Hematopoietic multipotent progenitor cell treated with erythropoietin and hydrocortisone succinate and interleukin-3 and kit ligand, for 17 days (in vitro differentiated cells): ENCODE data around the gene SIX6.
"Not testable (repeated sequence)": the region's sequence is repeated elsewhere in the genome, so short reads cannot be mapped to it uniquely, and the experiment has no call there.

Experiments used
- DNase-seq: peaks from one replicate; pipeline ENCODE4 v3.0.0-alpha.2; 2015; ENCODE audit warnings: low spot score

The SIX6 gene

GRCh38 chr14:60508707-60509437, at the start of gene SIX6:
TSS of gene SIX6 (plus strand) at chr14:60509146. CDS start at chr14:60509399, 253 bp downstream.
- no peak for DNase-seq

- not testable (repeated sequence) for DNase-seq
These were observed 28.7 kb upstream of the SIX6 start for GRCh38 chr14:60480248-60480647.

- no peak for DNase-seq
These were observed 26.2 kb upstream of the SIX6 start for GRCh38 chr14:60482743-60483142.

- DNase-seq: no peak
These were observed 23.8 kb upstream of the SIX6 start for GRCh38 chr14:60485057-60485597.

GRCh38 chr14:60485598-60486251, 23.2 kb upstream of the SIX6 start, which contains the start of gene C14orf39:
TSS of gene C14orf39 (minus strand) at chr14:60486063. CDS start at chr14:60485078, 985 bp downstream.
- DNase-seq: no peak

GRCh38 chr14:60487211-60487610, 21.7 kb upstream of the SIX6 start:
- DNase-seq: no peak

GRCh38 chr14:60488175-60488574, 20.8 kb upstream of the SIX6 start:
- no peak for DNase-seq

GRCh38 chr14:60490270-60490669, 18.7 kb upstream of the SIX6 start:
- DNase-seq: no peak

DNA sequence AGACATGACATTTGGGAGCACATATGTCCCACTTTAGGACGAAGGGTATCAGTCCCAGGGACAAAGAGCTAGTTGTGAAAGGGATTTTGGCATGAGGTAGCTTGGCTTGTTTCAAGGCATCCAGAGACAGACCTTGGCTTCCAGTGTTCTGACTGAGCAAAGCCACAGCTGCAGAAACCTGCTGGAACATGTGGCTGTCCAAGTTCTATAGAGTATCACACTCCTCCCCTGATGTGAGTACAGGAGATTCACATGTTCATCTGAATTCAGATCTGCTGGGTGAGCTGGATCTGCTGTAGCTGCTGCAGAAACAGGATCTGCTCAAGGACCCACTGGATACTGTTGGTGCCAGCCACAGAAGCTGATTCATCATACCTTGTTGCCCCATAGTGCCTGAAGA, 13.0 kb upstream of the SIX6 start:
- DNase-seq: no peak

- DNase-seq: no peak
These were observed 6.4 kb upstream of the SIX6 start for GRCh38 chr14:60502541-60502940.

DNA sequence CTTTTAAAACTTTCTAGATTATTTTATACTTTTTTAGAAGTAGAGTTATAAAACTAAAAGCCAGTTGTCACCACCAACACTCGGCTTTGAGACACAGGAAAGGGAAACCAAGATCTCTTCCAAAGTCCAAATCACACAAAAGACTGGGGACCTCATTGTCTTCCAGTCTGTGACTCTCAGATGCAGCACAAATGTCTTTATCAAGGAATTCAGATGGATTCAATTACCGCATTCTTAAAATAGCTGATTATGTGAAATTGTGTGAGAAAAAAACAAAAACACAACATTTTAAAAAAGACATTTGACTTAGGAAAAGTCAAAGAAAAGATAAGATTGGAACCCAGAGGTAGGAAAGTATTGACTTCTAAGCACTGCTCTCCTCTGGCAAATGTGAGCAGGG, 3.5 kb upstream of the SIX6 start:
- no peak for DNase-seq

DNA sequence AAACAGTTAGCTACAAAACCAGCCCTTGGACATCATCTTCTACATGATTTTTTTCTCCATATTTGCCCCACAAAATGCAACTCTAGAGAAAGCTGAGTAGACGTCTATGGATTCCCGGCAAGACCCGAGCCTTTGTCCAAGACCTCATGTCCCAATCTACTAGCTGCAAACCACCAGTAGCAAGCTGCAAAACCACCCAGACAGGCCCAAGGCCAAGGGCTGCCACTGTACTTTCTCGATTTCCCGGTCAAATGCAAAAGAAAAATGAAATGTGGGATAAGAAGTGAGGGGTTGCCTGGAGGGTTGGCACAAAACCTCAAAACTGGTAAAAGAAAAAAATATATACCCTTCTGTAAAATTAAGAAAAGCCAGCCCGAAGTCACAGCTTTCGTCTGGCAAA, 2.9 kb upstream of the SIX6 start:
- no peak for DNase-seq

GRCh38 chr14:60506462-60506984, 2.4 kb upstream of the SIX6 start:
- DNase-seq: no peak

GRCh38 chr14:60506985-60507829, 1.7 kb upstream of the SIX6 start:
- DNase-seq: no peak

GRCh38 chr14:60508363-60508706, 611 bp upstream of the SIX6 start:
- no peak for DNase-seq

DNA sequence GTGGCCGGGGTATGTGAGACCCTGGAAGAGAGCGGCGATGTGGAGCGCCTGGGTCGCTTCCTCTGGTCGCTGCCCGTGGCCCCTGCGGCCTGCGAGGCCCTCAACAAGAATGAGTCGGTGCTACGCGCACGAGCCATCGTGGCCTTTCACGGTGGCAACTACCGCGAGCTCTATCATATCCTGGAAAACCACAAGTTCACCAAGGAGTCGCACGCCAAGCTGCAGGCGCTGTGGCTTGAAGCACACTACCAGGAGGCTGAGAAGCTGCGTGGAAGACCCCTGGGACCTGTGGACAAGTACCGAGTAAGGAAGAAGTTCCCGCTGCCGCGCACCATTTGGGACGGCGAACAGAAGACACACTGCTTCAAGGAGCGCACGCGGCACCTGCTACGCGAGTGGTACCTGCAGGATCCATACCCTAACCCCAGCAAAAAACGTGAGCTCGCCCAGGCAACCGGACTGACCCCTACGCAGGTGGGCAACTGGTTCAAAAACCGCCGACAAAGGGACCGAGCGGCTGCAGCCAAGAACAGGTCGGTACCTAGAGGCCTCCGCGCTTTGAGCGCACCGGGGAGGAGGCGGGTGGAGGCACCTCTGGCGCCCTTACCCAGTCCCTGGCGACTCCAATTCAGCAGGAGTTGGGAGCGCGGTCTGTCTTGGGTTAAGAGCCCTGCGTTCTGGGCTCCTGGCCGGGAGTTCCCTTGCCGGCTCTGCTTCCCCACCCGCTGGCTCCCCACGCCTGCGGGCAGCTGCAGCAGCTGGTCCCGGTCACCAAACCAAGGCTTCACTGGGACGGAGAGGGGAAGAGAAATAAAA, 700 bp downstream of the SIX6 start:
- no peak for DNase-seq

DNA sequence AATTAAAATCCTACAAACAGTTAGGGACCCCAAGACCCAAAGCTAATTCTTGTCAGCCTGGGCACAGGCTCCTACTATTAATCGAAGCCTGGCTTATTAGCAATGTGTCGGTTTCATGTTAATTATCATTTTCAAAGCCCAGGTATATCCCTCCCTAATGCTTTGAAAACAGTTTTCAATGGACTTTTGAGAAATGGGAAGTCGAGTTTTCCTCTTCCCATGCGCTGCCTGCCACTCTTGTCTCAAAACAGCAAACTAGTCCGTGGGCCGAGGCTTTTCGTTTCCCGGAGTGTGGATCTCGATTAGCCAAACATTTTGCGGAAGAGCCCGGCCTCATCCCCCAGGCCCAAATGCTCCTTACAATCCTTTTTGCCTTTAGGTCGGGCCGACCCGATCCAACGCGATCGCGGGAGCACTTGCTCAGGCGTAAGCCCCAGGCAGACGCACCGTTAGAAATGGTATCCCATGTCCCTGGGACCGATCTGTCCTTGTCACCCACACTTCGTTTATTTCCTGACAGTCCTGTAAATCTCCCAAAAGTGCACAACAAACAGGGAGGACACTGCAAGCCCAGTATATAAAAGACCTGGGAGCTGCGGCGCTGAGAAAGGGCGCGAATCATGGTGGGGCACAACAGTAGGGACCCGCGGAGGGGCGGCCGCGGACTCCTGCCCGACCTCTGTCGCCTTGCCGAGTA, 1.5 kb downstream of the SIX6 start:
- no peak for DNase-seq

DNA sequence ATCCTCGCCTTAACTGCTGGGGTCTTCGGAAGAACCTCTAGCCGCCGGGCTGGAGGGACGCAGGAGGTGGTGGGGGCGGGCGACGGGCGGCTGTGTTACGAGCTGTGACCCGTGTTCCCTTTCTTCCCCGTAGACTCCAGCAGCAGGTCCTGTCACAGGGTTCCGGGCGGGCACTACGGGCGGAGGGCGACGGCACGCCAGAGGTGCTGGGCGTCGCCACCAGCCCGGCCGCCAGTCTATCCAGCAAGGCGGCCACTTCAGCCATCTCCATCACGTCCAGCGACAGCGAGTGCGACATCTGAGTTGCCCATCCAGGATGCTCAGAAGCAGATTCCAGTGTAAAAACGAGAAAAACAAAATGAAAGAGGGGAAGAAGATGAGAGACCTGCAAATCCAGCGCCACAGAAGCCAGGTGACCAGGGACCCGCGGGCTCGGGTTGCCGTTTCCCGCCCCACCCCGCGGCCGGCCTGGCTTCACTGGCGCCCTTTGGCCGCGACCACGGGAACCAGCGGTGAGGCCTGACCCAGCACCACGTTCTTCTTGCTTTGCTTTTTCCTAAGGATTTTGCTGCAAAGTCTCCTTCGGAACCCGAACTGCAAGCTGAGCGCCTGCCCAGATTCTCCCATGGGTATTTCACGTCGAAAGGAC, 2.1 kb downstream of the SIX6 start:
- no peak for DNase-seq

- no peak for DNase-seq
These were observed 3.2 kb downstream of the SIX6 start for GRCh38 chr14:60512126-60512525.

DNA sequence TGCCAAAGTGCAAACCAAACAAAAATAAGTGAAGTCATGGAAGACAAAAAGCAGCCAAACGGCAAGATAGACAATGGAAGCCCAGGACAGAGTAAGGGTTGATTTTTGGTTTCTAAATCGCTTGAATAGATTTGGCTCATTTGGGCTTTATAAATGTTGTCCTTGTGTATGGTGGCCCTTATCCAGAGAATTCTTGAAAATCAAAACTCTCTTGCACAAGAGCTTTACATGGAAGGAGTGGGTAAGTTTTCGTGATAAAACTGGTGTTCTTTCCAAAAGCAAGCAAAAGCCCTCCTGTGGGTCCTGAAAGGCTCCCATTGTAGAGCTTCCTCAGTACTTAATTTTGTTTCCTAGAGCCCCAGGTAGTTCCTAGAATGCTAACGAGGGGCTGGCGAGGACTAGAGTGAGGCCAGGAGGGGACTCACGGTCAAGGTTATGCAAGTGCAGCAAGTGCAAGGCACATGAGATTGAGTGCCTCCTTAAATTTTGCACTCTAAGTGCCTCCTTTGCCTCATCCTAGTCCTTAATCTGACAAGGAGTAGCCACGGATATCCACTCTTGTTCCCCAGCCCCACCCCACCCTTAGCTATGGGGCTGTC, 4.1 kb downstream of the SIX6 start:
- no peak for DNase-seq
